Retinal pigment epithelial cell (primary cell): Measurements from ENCODE around the gene SLC25A25.

Experiments used
- DNase-seq: peaks from one replicate; pipeline ENCODE4 v3.0.0-alpha.2; 2010; ENCODE audit warnings: low read depth
- H3K4me3 ChIP-seq: 2 replicates; pipeline ENCODE4 v1.5.1; 2011; ENCODE audit warnings: mild to moderate bottlenecking, low read length, control low read depth, moderate library complexity
- TF ChIP-seq, protein P1 (sequence below): conservative IDR thresholded peaks from 2 replicates; pipeline ENCODE4 v1.5.1; 2011; ENCODE audit warnings: low read depth, low read length, control low read depth, inconsistent platforms

The SLC25A25 gene

DNA sequence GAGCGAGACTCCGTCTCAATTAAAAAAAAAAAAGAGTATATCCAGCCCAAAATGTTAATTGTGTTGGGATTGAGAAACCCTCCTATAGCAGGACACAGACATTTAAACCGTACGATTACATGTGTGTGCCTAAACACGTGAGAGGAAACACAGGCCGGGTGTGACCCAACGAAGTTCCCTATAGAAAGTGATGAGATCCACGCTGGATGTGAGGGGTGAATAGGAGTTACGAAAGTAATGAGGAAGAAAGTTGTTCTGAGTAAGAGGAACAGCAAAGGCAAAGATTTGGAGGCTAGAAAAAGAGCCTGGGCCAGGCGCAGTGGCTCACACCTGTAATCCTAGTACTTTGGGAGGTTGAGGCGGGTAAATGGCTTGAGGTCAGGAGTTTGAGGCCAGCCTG lies 14.5 kb upstream of the SLC25A25 start:
- TF ChIP-seq, protein P1, sequence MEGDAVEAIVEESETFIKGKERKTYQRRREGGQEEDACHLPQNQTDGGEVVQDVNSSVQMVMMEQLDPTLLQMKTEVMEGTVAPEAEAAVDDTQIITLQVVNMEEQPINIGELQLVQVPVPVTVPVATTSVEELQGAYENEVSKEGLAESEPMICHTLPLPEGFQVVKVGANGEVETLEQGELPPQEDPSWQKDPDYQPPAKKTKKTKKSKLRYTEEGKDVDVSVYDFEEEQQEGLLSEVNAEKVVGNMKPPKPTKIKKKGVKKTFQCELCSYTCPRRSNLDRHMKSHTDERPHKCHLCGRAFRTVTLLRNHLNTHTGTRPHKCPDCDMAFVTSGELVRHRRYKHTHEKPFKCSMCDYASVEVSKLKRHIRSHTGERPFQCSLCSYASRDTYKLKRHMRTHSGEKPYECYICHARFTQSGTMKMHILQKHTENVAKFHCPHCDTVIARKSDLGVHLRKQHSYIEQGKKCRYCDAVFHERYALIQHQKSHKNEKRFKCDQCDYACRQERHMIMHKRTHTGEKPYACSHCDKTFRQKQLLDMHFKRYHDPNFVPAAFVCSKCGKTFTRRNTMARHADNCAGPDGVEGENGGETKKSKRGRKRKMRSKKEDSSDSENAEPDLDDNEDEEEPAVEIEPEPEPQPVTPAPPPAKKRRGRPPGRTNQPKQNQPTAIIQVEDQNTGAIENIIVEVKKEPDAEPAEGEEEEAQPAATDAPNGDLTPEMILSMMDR = no peak
- no peak for DNase-seq
- H3K4me3 ChIP-seq = no peak overlapping the region

DNA sequence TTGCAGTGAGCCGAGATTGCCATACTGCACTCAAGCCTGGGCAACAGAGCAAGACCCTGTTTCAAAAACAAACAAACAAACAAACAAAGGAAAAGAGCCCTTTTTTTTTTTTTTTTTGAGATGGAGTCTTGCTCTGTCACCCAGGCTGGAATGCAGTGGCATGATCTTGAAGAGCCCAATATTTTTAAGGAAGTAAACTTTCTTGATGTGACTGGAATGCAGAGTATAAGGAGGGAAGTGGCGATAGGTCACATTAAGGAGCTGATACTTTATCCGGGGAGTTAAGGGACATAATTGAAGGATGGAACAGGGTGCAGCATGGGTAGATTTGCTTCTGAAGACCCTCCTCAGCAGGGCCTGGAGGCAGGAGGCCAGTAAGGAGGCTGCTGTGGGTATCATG lies 13.9 kb upstream of the SLC25A25 start:
- TF ChIP-seq, protein P1 = no peak
- no peak for DNase-seq

DNA sequence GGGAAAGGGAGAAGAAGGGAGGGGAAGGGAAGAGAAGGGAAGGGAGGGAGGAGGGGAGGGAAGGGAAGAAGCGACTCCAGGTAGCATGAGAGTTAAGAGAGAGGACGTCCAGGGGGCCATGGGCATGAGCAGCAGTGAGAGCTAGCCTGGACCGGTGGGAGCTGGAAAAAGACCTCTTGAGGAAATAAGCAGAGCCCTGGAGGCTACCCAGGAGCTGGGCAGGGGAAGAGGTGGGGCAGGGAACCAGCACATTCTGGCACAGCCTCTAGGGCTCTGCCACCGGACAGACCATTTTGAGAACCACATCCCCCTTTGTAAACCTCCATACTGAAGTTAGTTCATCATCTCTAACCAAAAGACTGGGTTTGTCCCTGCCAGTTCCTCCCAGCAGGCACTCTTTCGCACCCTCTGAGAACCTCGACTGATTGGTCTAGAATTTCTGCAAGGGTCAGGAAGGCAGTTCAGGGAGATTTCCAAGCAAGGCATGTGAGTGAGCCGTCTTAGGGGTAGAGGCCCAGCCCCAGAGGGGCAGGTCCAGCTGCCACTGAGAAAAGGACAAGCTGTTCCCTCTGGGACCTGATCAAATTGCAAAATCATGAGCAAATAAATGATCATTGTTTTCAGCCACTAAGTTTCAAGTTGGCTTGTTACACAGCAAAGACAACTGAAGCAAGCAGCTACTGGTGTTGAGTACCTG lies 12.5 kb upstream of the SLC25A25 start:
- no peak overlapping the region for H3K4me3 ChIP-seq
- no peak for DNase-seq
- TF ChIP-seq, protein P1 = no peak

More for the DNA sequence above, 13.9 kb upstream of the SLC25A25 start:
- H3K4me3 ChIP-seq = no peak overlapping the region

DNA sequence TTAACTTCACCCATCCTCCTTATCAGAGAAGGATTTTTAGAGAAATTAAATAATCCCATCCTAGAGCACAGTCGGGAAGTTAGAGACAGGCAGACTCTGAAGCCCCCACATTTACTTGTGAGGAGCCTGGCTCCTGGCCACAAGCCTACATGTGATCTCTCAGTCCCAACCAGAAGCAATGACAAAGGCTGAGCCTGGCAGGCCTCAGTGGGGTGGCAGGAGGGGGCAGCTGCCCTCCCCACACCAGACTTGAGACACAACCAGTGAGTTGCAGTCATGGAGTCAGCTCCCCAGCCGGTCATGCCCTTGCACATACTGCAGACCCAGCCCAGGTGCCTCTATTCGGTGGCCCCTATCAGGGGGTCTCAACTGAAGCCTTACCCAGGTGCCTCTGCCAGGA lies 11.9 kb upstream of the SLC25A25 start:
- TF ChIP-seq, protein P1 = no peak
- no peak overlapping the region for H3K4me3 ChIP-seq
- DNase-seq = no peak

DNA sequence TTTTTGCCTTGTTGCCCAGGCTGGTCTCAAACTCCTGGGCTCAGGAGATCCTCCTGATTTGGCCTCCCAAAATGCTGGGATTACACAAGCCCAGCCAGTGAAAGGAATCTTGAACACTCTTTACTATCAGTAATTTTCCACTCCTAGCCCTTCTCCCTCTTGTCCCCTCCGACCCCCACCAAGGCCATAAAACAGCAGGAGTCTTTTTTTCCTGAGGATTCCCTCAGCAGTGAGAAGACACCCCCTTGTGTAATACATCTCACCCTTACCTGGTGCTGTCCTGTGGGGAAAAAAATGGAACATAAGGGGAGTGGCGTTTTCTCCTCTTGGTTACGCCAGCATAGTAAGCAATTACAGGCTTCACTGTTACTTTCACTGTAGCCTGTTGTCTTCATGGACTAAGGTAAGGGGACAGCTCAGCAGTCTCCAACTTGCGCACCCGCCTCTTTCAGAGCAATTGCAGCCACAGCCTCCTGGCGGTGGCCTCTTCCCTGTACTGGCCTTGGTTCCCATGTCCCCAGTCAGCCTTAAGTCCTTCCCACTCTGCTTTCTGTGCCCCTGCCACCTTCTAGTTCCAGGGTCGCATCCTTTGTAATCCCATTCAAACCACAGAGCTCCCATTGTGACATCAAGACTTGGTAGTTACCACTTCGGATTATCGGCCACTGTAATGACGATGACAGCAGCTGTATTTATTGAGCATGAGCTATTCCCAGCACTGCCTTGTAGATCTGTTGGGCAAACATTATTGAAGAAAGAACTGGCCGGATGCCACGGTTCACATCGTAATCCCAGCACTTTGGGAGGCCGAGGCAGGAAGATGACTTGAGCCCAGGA lies 10.9 kb upstream of the SLC25A25 start:
- DNase-seq = no peak
- H3K4me3 ChIP-seq = no peak overlapping the region
- TF ChIP-seq, protein P1 = no peak

DNA sequence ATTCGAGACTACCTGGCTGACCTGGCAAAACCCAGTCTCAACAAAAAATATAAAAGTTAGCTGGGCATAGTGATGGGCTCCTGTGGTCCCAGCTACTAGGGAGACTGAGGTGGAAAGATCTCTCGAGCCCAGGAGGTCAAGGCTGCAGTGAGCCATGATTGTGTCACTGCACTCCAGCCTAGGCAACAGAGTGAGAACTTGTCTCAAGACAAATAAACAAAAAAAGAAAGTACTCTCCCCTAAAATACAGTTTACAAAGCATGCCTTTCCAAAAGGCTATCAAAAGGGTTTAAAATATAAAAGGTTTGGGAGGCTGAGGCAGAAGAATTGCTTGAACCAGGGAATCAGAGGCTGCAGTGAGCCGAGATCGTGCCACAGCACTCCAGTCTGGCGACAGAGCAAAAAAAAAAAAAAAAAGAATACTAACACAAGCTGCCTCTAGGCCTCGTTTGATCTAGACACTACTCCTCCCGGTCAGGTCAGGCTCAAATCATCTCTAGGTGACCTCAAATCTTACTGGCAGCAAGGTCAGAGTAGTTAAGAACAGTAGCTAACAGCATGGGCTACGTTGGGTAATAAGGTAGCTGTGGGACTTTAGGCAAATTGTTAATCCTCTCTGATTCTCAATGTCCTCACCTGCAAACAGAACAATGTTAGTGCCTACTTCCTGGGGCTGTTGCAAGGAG lies 10.2 kb upstream of the SLC25A25 start:
- DNase-seq = no peak
- no peak overlapping the region for H3K4me3 ChIP-seq
- TF ChIP-seq, protein P1 = no peak
